Mucosa of descending colon (tissue), 3 donors: Measurements from ENCODE around the gene PTPRN2. TPM values are rescaled to one million over a fixed set of nuclear protein-coding genes. Genes with fewer than 3 reads are reported as not detected.

Experiments
- ATAC-seq: fragments of 200-7000 bp; cut with Tn5 transposase; one replicate; pipeline ENCODE4 v1.9.1; 2020; ENCODE audit warnings: mild to moderate bottlenecking, moderate library complexity
- DNase-seq, 3 donors: peaks; one replicate each; pipeline ENCODE4 v3.0.0-alpha.2; 2020
- H3K36me3 ChIP-seq: fragments of 200-600 bp; one replicate; pipeline ENCODE4 v1.8.0; 2021; ENCODE audit warnings: low read depth, mild to moderate bottlenecking
- H3K4me1 ChIP-seq: fragments of 200-600 bp; one replicate; pipeline ENCODE4 v1.8.0; 2021; ENCODE audit warnings: low read depth, mild to moderate bottlenecking
- H3K4me3 ChIP-seq: fragments of 200-600 bp; one replicate; pipeline ENCODE4 v1.8.0; 2021; ENCODE audit warnings: mild to moderate bottlenecking
- H3K9me3 ChIP-seq: fragments of 200-600 bp; one replicate; pipeline ENCODE4 v1.8.0; 2021; ENCODE audit warnings: mild to moderate bottlenecking
- CTCF ChIP-seq: fragments of 200-600 bp; IDR thresholded peaks from one replicate; pipeline ENCODE4 v1.8.0; 2022; ENCODE audit warnings: antibody characterized with exemption, mild to moderate bottlenecking
- intact Hi-C, 2 donors: fragments of 100-400 bp; cut with DNase I in 1 of 2; cut with micrococcal nuclease in 1 of 2; formaldehyde crosslinking; loops; one replicate each; pipeline versions ENCODE4 v1.11.0 to v1.11.1; 2022; cut with DNase I, micrococcal nuclease
- total RNA-seq, 3 donors: library from RNA; stranded (reverse); fragmentation: NEBNext Ultra II Directional in 2 of 3; extraction: Animal tissue kit (Norgen Biotek cat#: 25700) in 2 of 3; gene quantifications; one replicate each; pipeline versions ENCODE4 v1.2.1 to v1.2.4, GENCODE V29; 2021 to 2023
- donor health status: DM: no; HTN: no; CAD: no; lungs with moderate emphysema.
- donor health status: DM: no; HTN: no; CAD: no.
- donor health status: DM: no; HTN: yes; CAD: no.

The PTPRN2 gene
- total RNA-seq, 3 donors from 2014 or later: 12.5 to 28.0 (median 26.2) TPM

- Histone ChIP-seq H3K4me3 (no peak overlapping the region), H3K9me3 (no peaks in the 10 kb centered on the region), H3K36me3 (no peaks in the 10 kb centered on the region), H3K4me1 (no peaks in the 10 kb centered on the region)
- TF ChIP-seq CTCF: no peak
- DNase-seq (no peak), ATAC-seq (no peak)
- intact Hi-C loops: no loop called here
Observed at GRCh38 chr7:158454631-158455030, 133.0 kb downstream of the PTPRN2 start.

GRCh38 chr7:158453663-158454062 lies 134.0 kb downstream of the PTPRN2 start:
- ATAC-seq (no peak), DNase-seq (no peak)
- no peaks in the 10 kb centered on the region for H3K36me3 ChIP-seq
- intact Hi-C loops: no loop called here
- no peaks in the 10 kb centered on the region for H3K4me1 ChIP-seq
- H3K4me3 ChIP-seq: no peak overlapping the region
- no peaks in the 10 kb centered on the region for H3K9me3 ChIP-seq
- TF ChIP-seq CTCF: no peak

GRCh38 chr7:158452331-158452730 lies 135.3 kb downstream of the PTPRN2 start:
- intact Hi-C loops: no loop called here
- H3K36me3 ChIP-seq: no peaks in the 10 kb centered on the region
- no peak overlapping the region for H3K4me3 ChIP-seq
- TF ChIP-seq CTCF: no peak
- ATAC-seq (no peak), DNase-seq (no peak)
- no peaks in the 10 kb centered on the region for H3K4me1 ChIP-seq
- no peaks in the 10 kb centered on the region for H3K9me3 ChIP-seq

- ATAC-seq (no peak), DNase-seq (no peak)
- Histone ChIP-seq H3K9me3 (no peaks in the 10 kb centered on the region), H3K4me3 (no peak overlapping the region), H3K36me3 (no peaks in the 10 kb centered on the region), H3K4me1 (no peaks in the 10 kb centered on the region)
- no peak for TF ChIP-seq CTCF
- intact Hi-C loops: no loop called here
Observed at GRCh38 chr7:158450476-158451124, 137.0 kb downstream of the PTPRN2 start.

GRCh38 chr7:158449942-158450341 lies 137.7 kb downstream of the PTPRN2 start:
- Histone ChIP-seq H3K9me3 (no peaks in the 10 kb centered on the region), H3K4me1 (no peaks in the 10 kb centered on the region), H3K4me3 (no peak overlapping the region), H3K36me3 (no peaks in the 10 kb centered on the region)
- ATAC-seq (no peak), DNase-seq (no peak)
- intact Hi-C loops: no loop called here
- no peak for TF ChIP-seq CTCF

- TF ChIP-seq CTCF: no peak
- Histone ChIP-seq H3K9me3 (no peaks in the 10 kb centered on the region), H3K36me3 (no peaks in the 10 kb centered on the region), H3K4me3 (no peak overlapping the region), H3K4me1 (no peaks in the 10 kb centered on the region)
- DNase-seq (no peak), ATAC-seq (no peak)
- intact Hi-C loops: no loop called here
Observed at GRCh38 chr7:158449266-158449665, 138.4 kb downstream of the PTPRN2 start.
